Stromal cell of bone marrow (primary cell): ENCODE data around the gene SPTA1.

ENCODE experiments used
- DNase-seq: peaks from one replicate; pipeline ENCODE4 v3.0.0-alpha.2; 2012; ENCODE audit warnings: low read depth

Gene SPTA1

DNA sequence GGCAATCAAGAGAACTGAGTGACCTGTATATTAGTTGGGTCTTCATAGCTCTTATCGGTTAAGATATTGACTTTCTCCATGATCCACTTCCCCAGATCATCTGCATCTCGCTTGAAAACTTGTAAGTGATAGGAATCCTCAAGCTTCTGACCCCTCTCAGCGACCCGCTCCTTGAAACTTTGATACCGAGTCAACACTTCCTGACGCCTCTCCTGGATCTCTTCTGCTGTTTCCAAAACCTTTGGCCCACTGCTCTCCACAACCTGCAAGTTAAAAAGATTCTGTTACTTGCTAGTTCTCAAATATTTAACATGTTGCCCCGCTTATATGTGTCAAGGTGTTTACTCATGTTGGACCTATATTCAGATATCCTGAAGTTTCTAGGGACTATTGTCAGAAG, 1.4 kb downstream of the SPTA1 start:
- DNase-seq: no peak

DNA sequence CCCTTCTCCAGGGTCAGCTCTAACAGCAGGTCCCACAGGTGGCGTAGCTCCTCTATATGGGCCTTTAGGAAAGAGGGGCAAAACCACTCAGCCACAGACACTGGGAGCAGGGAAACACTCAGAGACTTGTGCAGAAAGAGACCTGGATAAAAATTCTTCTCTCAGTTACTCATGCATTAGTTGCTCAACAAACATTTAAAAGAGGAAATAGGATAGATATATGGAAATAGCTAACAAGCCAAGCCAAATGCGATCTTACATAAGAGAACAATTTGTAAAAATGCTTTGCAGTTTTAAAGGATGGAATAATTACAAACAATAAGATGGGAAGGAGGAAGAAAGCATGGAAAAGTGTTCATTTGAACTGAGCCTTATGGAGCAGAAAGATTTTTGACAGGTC, 4.9 kb downstream of the SPTA1 start:
- no peak for DNase-seq

DNA sequence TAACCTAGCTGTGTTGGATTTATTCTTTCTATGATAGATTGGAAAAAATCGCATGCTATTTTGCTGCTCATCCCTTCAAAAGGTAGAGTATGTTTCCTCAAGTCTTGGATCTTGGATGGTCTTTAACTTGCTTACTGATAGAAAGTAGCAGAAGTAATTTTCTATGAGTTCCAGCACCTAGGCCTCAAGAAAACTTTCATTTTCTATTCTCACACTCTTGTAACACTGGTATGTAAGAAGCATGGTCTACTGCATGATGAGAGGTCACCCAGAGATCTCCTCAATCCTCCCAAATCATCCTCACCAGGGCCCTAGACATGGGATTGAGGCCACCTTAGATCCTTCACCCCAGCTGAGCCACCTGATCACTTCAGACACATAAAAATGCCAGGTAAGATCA, 7.2 kb downstream of the SPTA1 start:
- DNase-seq: no peak

DNA sequence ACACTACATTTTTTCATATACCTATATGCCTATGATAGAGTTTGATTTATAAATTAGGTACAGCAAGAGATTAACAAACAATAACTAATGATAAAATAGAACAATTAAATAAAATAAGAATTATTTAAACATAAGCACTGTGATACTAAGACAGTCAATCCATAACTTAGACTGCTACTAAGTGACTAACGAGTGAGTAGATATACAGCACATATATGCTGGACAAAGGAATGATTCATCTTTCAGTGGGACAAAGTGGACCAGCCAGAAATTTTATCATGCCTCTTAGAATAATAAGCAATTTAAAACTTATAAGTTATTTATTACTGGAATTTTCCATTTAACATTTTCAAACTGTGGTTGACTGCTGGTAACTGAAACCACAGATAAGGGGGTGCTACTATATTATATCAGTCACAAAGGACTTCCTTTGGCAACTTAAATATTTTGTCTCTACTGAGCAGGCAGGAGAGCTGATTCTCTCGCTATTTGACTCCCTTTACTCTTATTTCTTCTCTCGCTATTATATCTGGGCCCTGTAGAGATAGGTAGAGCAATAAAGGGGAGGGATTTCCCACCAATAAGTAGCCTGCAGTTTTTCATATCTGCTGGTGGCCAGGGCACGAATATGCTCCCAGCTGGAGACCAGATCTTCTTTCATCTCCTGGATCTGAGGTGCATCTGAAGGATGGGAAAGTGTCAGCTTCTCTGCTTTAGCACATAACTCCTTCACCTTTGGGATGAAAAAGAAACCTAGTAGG, 10.8 kb downstream of the SPTA1 start:
- DNase-seq: no peak

DNA sequence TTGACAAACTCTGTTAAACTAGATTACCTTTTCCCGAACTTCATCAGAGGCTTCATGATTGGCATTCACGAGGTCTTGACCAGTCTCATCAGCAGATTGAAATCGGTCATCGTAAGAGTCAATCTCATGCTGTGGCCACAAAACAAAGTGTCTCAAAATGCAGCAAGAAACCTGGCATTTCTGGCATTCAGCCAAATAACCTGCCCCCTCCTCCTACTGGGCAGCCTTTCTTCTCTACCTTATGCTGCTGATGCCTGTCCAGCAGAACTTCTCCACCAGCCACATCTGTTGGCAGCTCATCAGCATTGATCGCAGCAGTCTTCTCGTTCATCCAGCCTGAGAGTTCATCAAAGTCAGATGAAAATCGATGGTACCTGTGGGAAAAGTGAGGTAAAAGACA, 12.2 kb downstream of the SPTA1 start:
- no peak for DNase-seq

DNA sequence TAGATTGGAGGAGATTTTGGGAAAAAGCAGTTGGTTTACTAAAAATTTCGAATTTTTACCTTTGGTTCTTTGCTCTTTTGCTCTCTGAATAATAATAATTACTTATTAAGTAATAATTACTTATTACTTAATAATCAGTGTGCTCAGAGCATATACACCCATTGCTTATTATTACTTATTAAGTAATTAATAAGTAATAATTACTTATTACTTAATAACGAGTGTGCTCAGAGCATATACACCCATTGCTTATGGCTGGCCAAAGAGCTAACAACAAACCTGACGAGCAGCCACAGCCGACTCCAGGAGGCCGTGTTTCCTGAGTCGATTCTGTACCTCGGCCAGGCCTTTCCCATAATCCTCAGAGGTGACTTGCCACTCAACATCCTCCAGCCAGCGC, 20.5 kb downstream of the SPTA1 start:
- DNase-seq: no peak

DNA sequence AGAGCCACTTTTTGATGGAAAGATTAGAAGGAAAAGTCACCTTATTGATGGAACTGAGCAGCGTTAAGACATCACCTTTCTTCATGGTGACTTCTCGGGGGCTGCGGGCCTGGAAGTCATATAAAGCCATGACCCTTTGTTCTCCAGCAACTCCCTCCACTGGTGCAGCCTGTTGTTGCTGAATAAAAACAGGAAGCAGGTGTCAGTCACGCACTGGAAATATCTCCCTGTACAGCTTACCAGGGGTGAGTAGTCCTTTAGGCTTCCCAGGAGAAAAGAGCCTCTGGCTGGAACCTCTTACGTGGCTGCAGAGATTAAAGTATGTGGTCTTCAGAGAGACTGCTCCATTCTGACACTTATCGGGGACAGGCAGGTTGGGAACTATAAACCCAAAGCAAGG, 31.9 kb downstream of the SPTA1 start:
- no peak for DNase-seq

DNA sequence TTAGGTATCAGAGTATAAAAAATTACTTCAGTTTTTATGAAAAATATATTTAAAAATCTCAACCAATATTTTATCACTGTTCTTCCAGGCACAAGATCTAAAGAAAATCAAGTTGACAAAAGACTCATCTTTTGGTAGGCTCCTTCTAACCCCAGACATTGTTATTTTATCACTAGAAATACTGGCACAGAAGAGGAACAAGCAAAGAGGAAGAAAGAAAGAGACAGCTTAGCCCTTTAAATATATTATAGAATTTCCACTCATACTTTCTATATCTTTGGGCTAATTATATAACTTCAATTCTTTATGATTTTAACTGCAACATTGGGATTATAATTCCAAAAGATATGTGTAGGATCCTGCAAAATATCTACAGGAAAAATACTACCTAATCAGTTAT, 32.4 kb downstream of the SPTA1 start:
- no peak for DNase-seq

DNA sequence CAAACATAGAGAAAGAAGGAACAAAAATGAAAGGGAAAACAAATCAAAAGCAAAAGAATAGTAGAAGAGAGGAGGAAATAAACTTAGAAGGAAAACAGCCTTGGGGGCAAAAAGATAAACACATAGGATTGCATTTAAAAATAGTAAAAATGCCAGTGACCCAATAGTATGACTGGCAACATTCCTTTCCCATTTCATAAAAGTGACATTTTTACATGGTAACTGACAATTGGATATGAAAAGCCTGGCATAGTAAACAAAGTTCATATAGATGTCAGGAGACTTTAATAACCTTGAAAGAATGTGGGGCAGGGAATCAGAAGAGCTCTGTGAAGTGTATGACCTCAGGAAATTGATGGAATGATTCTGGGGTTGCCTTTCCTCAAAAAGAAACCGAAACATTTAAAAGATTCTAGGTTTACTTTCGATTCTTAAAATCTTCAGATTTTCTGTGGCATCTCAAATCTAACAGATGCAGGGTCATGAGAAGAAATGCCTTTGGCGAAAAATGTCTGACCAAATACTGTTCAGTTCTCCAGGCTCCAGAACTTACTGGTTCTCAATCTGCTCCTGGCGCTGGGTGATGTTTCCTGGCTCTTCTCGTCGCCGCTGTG, 33.7 kb downstream of the SPTA1 start:
- no peak for DNase-seq

DNA sequence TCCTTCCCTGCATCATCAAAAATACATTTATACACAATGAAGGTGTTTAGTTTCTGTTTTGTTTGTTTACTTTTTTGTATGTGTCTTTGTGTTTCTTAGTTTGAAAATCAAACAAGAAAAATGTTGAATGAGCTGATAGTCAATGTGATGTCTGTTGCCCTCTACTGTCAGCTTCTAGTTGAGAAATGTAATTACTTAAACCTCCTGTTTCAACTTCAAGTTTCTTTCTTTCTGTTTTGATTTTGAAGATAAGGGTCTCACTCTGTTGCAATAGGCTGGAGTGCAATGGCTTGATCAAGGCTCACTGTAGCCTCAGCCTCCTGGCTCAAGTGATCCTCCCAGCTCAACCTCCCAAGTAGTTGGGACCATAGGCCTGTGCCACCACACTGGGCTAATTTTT, 37.5 kb downstream of the SPTA1 start:
- no peak for DNase-seq

DNA sequence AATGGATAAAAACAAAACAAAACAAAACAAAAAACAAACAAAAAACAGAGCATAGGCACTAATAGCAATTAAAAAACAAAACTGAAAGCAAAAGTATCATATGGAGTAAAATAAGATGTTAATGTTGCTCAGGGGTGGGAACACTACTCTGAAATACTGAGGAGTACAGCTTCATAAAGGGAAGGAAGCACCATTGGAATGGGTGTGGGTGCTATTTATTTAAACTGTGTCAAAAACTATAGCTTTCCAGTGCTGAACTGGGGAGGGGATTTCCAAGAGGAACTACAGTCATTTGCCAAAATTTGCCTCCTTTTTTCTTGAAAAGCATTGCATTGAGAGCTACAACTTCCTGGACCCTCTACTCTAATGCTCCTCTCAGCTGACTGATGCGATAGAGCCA, 40.0 kb downstream of the SPTA1 start:
- no peak for DNase-seq

DNA sequence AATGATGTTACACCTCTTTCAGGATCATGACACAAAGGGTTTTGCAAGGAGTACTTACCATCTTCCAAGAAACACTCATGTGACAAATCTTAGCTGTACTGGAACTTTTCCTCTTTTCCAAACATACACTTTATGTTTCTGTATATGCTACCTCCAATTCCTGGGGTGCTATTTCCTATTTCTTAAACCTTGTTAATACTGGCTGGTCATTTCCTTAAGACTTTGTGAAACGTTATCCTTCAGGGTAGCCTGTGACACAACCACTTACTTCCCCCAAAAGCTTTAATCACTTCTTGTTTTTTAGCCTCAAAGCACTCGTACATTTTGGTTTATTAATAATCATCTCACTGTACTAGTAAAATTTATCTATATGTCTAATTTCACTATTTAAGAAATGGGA, 42.1 kb downstream of the SPTA1 start:
- DNase-seq: no peak

DNA sequence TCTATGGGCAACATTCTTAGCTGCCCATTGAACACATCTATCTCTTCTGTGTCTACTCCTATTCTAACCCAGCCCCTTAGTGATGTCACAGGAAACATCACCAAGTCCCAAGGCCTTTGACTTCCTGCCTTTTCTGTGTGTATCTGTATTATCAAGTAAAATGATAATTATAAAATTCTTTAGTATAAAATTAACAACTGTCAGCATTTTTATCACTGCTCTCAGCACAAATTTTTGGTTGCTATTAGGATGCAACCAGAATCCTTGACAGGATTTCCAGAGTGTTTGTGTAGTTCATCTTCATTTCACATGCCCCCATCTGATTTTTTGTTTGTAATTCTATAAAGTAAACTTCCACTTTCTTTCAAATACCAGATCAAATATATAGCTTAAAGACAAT, 47.6 kb downstream of the SPTA1 start:
- no peak for DNase-seq

DNA sequence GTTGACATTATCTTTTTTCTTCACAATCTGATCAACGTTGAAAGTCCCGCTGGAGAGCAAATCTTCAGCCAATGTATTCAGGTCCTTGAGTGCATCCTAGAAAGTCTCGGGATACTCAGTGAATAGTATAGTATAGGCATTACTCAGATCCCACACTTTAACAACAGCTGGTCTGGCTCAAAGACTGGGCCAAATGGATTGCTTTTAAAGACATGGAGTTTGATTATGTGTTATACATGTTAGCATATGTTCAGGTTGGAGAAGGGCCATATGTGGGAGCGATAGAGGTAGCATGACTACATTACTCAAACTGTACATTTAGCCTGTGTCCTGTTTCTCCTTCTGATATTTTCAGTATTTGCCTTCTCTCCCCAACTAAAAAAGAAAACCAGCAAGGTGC, 48.4 kb downstream of the SPTA1 start:
- no peak for DNase-seq

DNA sequence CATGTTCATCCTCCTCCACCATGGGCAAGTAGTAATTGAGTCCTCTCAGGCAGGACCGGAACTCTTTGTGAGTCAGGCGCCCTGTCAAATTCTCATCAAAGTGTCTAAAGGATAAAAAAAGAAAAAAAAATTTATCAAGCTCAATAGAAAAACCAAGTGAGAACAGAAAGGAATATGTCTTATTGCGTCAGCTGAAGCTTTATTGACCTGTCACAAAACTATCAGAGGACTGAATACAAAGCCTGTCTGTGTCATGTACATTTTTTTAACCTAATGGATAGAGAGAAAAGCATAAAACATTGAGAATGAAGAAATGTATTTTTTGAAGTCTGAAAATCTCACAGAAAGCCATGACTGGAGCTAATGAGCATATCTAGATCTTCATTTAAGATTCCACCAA, 72.8 kb downstream of the SPTA1 start:
- no peak for DNase-seq

DNA sequence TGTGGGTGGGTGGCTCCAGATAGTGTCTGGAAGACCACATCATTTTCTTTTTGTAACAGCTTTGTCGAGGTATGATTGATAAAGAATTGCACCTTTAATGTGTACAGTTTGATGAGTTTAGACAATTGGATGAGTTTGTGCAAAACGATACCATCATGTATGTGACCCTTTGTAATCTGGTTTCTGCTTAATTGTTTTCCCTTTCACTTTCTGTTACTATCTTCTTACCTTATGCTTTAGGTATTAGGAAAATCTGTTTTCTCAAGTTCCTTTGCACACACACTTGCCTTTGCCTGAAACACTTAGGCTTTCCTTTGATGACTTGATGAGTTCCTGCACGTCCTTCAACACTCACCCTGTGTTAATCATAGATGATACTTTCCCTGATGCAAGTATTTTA, 74.6 kb downstream of the SPTA1 start:
- no peak for DNase-seq

DNA sequence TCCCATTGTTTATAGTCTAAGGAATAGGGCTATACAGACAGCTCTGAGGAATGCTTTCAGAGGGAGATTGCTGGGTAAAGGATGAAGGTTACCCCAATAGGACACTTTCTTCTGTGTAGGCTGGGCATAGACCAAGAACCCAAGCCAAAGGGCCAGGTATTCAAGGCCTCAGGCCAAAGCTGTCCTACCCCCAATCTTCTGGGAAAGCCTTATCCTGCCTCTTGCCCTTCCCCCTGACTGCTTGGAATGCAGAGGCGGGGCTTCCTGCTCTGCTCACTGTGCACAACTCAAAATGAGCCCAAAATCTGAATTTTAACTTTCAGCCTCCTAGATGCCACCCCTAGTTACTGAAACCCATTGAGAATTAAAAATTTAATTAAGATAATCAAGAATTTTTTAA, 79.2 kb downstream of the SPTA1 start:
- DNase-seq: no peak

DNA sequence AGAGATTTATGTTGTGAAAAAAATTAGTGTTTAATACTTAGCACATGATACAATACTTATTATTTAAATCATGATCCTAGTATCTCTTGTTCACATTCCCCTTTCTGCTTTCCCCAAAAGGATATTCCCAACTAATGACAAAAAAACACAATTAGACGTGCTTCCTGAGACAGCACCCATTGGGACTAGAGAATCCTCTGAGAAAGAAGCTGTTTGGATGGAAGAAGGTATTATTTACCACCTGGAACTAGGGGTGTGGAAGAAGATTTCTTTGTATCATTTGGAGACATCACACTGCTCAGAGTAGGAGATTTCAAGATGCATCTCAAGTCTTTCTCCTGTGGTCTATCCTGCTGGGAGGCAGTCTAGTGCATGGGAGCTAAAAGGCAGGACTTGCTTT, 81.5 kb downstream of the SPTA1 start, which contains the start of gene OR10Z1:
TSS of gene OR10Z1 (plus strand) at position 301 of the 400 bp plus-strand sequence. CDS start 1,171 bp downstream, outside the sequence.
- DNase-seq: no peak

DNA sequence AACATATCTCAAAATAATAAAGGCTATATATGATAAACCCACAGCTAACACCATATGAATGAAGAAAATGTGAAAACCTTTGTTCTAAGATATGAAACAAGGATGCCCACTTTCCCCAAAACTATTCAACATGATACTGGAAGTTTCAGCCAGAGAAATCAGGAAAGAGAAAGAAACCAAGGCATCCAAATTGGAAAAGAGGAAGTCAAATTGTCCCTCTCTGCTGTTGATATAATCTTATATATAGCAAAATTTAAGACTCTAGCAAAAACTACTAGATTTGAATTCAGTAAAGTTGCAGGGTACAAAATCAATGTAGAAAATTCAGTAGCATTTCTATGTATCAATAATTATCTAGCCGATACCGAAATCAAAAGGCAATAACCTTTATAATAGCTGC, 85.8 kb downstream of the SPTA1 start:
- no peak for DNase-seq

DNA sequence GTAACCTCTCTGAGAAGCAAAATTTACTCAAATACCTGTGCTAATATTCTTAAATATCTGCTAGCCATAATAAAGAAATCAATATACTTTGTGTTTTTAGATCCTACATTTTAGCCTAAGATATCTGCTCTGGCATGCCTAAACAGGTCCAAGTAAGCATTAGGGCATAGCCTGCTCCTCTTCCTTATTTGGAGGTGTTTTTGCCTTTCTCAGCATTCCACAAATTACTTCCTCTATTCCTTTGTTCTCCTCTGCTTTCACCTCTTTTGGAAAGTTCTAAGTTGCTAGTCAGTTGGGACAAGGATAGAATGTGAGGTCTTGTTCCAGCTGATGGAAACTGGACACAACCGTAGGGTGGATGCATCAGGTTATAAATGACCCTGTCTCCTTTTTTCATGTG, 99.6 kb downstream of the SPTA1 start:
- no peak for DNase-seq

DNA sequence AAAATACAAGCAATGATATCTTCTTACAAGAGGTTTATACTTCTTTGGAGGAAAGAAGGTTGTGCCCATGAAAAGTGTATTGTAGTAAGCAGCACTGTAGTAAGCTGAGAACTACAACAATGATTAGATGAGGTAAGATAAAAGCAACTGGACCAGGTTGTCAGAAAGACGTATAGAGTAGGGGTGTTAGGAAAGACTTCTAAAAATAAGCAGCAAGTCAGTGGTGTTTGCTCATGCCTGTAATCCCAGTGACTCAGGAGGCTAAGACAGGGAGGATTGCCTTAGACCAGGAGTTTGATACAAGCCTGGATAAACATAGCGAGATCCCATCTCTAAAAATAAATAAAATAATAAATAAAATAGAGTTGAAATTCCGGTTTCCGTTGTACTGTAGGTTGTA, 102.6 kb downstream of the SPTA1 start:
- DNase-seq: no peak

DNA sequence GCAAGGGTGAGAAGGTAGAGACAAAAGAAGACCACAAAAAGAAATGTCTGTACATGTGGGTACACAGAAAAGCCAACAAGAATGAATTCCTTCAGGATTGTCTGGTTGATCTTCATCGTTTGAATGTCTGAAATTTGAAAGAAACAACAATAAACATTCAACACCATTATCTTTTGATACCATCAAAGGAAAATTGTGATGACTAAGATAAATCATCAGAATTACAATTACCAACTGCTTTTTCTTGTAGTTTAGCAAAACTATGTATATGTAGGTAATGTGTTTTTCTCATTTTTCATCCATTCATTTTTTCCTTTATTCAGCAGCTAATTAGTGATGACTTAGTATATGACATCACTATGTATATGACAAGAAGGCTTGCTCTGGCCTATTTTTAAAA, 106.8 kb downstream of the SPTA1 start, which contains the start of gene OR10X1:
TSS of gene OR10X1 (minus strand) at position 167 of the 400 bp plus-strand sequence. CDS start at position 167, 0 bp downstream.
- DNase-seq: no peak

DNA sequence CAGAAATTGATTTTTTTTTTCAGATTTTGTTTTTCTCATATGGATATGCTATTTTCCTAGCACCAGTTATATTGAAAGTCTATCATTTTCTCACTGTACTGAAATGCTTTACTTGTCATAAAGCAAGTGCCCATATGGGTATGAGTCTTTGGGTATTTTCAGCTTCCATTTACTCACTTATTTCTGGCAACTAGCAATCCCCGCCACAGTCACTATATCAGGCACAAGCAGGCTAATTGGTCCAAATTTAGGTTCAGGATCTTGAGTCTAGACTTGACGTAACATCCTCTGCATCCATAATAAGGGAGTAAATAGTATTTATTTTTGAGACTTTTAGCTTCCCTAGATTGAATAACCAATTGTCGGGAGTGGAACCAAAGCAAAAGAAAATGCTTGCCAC, 109.0 kb downstream of the SPTA1 start:
- no peak for DNase-seq

DNA sequence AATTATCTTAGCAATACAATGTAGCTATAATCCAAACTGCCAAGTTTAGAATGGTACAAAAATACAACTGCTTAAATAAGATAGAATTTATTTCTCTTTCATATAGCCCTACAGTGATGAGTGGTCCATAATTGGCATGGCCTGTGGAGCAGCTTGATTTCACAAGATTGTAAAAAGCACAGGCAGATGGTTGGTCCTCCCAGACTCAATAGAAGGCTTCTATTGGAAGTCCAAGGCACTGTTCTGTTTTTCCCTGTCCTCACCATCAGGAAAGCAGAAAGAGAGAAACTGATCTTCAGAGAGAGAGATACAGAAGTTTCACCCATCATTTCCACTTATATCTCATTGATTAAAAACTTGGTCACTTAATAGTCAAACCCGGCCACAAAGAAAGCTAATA, 114.3 kb downstream of the SPTA1 start:
- no peak for DNase-seq
